Transverse colon (tissue), 4 donors: ENCODE data around the gene ERF. TPM values are rescaled to one million over a fixed set of nuclear protein-coding genes. Genes with fewer than 3 reads are reported as not detected.

Experiments
- DNase-seq: peaks from one replicate; pipeline ENCODE4 v3.0.0-alpha.2; 2019
- H3K27ac ChIP-seq, 4 donors: fragments of 200-600 bp; sonication (generic); 2 replicates each; pipeline ENCODE4 v1.5.1; 2016 to 2018; ENCODE audit warnings: inconsistent platforms in 4 of 4
- H3K27me3 ChIP-seq: fragments of 200-600 bp; sonication (generic); 2 replicates; pipeline ENCODE4 v1.5.1; 2017; ENCODE audit warnings: inconsistent platforms
- H3K36me3 ChIP-seq, 4 donors: fragments of 200-600 bp; sonication (generic); 2 replicates each; pipeline ENCODE4 v1.5.1; 2017 to 2019; ENCODE audit warnings: inconsistent platforms in 4 of 4
- H3K4me1 ChIP-seq, 4 donors: fragments of 200-600 bp; sonication (generic); 2 replicates each; pipeline ENCODE4 v1.5.1; 2017 to 2020; ENCODE audit warnings: inconsistent platforms in 4 of 4
- H3K4me3 ChIP-seq, 4 donors: fragments of 200-600 bp; sonication (generic); 1 replicate in 1 of 4; 2 replicates in 3 of 4; pipeline versions ENCODE4 v1.5.1 to v1.6.1; 2017 to 2019; ENCODE audit warnings: inconsistent platforms in 4 of 4
- H3K9me3 ChIP-seq, 2 donors: fragments of 200-600 bp; sonication (generic); 2 replicates each; pipeline ENCODE4 v1.5.1; 2017 to 2019; ENCODE audit warnings: inconsistent platforms in 2 of 2
- EP300 ChIP-seq: sonication (generic); formaldehyde crosslinking; IDR thresholded peaks from one replicate; pipeline ENCODE4 v1.6.1; 2017; ENCODE audit warnings: antibody characterized with exemption, low read depth
- POLR2A ChIP-seq: fragments of 450-650 bp; IDR thresholded peaks from one replicate; pipeline ENCODE4 v1.6.1; 2016; ENCODE audit warnings: antibody characterized with exemption, mild to moderate bottlenecking, moderate library complexity
- POLR2AphosphoS5 ChIP-seq, 3 donors: sonication (generic); formaldehyde crosslinking; IDR thresholded peaks; one replicate each; pipeline ENCODE4 v1.6.1; 2016; ENCODE audit warnings: antibody characterized with exemption in 3 of 3
- WGBS, 2 donors: methylation state at CpG; one replicate each; pipeline ENCODE4 v1.1.5; 2018; ENCODE audit warnings: low coverage in 1 of 2; 5-methylcytosine and 5-hydroxymethylcytosine counted together
- in situ Hi-C, 4 donors: fragments of 200-750 bp; cut with MboI; loops; one replicate each; pipeline versions ENCODE4 v1.15.0 to v1.15.1; 2017; ENCODE audit warnings: low sequenced_read_pairs in 3 of 4, low pct_ligation_motif_present in 1 of 4, low pct_unique_long_range_greater_than_20kb in 1 of 4
- intact Hi-C: fragments of 100-400 bp; cut with DNase I; formaldehyde crosslinking; loops from one replicate; pipeline ENCODE4 v1.15.1; 2023; ENCODE audit warnings: low total_unique reads
- total RNA-seq, 4 donors: library from RNA; depleted of rRNA; stranded (reverse); fragments of >200 nt; gene quantifications; one replicate each; pipeline ENCODE4 v1.1.0, GENCODE V29; 2016
- TF ChIP-seq, protein P1 (sequence below), 5 experiments: fragments of 200-600 bp in 3 of 5; fragments of 450-650 bp in 2 of 5; sonication (generic) in 3 of 5; IDR thresholded peaks; 1 replicate in 2 of 5; 2 replicates in 3 of 5; pipeline ENCODE4 v1.5.1; 2016 to 2017; ENCODE audit warnings: antibody characterized with exemption in 5 of 5, inconsistent platforms in 3 of 5, mild to moderate bottlenecking in 2 of 5, moderate library complexity in 1 of 5

The ERF gene
- total RNA-seq, 4 donors from 2014 or later, result 20.9 to 67.3 (median 30.5) TPM

DNA sequence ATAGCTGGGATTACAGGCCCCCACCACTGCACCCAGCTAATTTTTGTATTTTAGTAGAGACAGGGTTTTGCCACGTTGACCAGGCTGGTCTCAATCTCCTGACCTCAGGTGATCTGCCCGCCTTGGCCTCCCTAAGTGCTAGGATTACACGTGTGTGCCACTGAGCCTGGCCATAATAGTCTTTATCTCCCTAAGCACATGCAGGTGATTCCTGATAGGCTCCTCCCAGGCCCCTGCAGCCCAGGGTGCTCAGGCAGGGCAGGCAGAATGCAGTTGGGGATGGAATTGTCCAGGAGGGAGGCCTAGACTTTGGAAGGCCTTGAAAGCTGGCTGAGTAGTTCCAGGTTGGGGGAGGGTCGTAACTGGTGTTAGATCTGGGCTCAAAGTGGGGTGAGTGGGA lies 26.3 kb downstream of the ERF start:
- intact Hi-C loops, result no loop called here
- Histone ChIP-seq H3K9me3 (no peaks in the 10 kb centered on the region), H3K36me3 (peaks cover 0 to 39% (median 22%) of the 10 kb centered on the region in 4 donors), H3K27me3 (no peaks in the 10 kb centered on the region), H3K27ac (no peak overlapping the region), H3K4me3 (no peak overlapping the region), H3K4me1 (peaks cover 0 to 6% (median 0%) of the 10 kb centered on the region in 4 donors)
- DNase-seq, result no peak
- no peak for TF ChIP-seq POLR2AphosphoS5 (IDR thresholded peaks at IDR 0.05)
- TF ChIP-seq, protein P1, sequence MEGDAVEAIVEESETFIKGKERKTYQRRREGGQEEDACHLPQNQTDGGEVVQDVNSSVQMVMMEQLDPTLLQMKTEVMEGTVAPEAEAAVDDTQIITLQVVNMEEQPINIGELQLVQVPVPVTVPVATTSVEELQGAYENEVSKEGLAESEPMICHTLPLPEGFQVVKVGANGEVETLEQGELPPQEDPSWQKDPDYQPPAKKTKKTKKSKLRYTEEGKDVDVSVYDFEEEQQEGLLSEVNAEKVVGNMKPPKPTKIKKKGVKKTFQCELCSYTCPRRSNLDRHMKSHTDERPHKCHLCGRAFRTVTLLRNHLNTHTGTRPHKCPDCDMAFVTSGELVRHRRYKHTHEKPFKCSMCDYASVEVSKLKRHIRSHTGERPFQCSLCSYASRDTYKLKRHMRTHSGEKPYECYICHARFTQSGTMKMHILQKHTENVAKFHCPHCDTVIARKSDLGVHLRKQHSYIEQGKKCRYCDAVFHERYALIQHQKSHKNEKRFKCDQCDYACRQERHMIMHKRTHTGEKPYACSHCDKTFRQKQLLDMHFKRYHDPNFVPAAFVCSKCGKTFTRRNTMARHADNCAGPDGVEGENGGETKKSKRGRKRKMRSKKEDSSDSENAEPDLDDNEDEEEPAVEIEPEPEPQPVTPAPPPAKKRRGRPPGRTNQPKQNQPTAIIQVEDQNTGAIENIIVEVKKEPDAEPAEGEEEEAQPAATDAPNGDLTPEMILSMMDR (IDR thresholded peaks at IDR 0.05), result no peak
- no peak for TF ChIP-seq EP300
- no peak for TF ChIP-seq POLR2A
- 79% methylated on average over 4 of the region's 4 CpGs; no CpG with 5 or more reads in 1 of the 2 donors for WGBS, 2 donors
- in situ Hi-C loops, result no loop called here

DNA sequence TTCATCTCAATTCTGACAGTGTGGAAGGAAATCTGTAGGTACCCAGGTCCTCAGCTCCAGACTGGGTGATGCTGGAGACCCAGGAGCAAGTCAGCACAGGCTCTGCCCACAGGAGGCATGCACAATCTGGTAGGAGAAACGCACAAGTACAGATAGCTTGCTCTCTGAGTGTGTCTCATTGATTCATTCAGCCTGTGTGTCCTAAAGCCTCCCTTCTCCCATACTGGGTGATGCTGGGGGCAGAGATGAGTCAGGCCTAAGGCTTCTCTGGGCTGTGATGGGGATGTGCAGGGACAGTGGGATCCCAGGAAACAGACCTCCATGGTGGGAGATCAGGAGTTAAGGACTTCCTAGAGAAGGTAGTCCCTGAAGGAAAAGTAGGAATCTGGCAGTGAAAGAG lies 28.0 kb downstream of the ERF start:
- in situ Hi-C loops (no loop called here), intact Hi-C loops (no loop called here)
- H3K9me3 ChIP-seq, result no peaks in the 10 kb centered on the region
- WGBS, 2 donors, result 93 to 100% methylated on average over 1 of the region's 1 CpG
- H3K27ac ChIP-seq, result no peak overlapping the region
- no peaks in the 10 kb centered on the region for H3K27me3 ChIP-seq
- peaks cover 0 to 10% (median 2%) of the 10 kb centered on the region in 4 donors for H3K4me1 ChIP-seq
- TF ChIP-seq POLR2AphosphoS5 (IDR thresholded peaks at IDR 0.05) (no peak), POLR2A (no peak), EP300 (no peak)
- TF ChIP-seq, protein P1 (IDR thresholded peaks at IDR 0.05), result no peak
- H3K4me3 ChIP-seq, result no peak overlapping the region
- H3K36me3 ChIP-seq, result peaks cover 0 to 39% (median 20%) of the 10 kb centered on the region in 4 donors
- no peak for DNase-seq

DNA sequence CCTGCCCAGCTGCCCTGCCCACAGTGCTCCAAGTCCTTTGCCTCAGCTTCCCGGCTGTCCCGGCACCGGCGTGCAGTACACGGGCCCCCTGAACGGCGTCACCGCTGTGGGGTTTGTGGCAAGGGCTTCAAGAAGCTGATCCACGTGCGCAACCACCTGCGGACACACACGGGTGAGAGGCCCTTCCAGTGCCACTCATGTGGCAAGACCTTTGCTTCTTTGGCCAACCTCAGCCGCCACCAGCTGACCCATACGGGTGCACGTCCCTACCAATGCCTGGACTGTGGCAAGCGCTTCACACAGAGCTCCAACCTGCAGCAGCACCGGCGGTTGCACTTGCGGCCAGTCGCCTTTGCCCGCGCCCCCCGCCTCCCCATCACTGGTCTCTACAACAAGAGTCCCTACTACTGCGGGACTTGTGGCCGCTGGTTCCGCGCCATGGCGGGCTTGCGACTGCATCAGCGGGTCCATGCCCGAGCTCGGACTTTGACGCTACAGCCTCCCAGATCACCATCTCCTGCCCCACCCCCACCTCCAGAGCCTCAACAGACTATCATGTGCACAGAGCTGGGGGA lies 29.1 kb downstream of the ERF start:
- 96% methylated on average over 31 of the region's 33 CpGs; no CpG with 5 or more reads in 1 of the 2 donors for WGBS, 2 donors
- H3K36me3 ChIP-seq, result peaks cover 0 to 32% (median 17%) of the 10 kb centered on the region in 4 donors

GRCh38 chr19:42224940-42225717 lies 29.8 kb downstream of the ERF start:
- H3K4me3 ChIP-seq, result no peak overlapping the region
- TF ChIP-seq EP300 (no peak), POLR2A (no peak), POLR2AphosphoS5 (IDR thresholded peaks at IDR 0.05) (no peak)
- TF ChIP-seq, protein P1 (IDR thresholded peaks at IDR 0.05), result no peak
- WGBS, 2 donors, result 93 to 95% methylated on average over 3 to 37 of the region's 37 CpGs
- DNase-seq, result no peak
- in situ Hi-C loops (no loop called here), intact Hi-C loops (no loop called here)
- H3K27me3 ChIP-seq, result no peaks in the 10 kb centered on the region
- H3K4me1 ChIP-seq, result peaks cover 0 to 23% (median 15%) of the 10 kb centered on the region in 4 donors
- H3K27ac ChIP-seq, result no peak overlapping the region
- H3K36me3 ChIP-seq, result peaks cover 0 to 27% (median 15%) of the 10 kb centered on the region in 4 donors
- H3K9me3 ChIP-seq, result no peaks in the 10 kb centered on the region

More for the DNA sequence above, 29.1 kb downstream of the ERF start:
- intact Hi-C loops, result no loop called here
- TF ChIP-seq POLR2AphosphoS5 (IDR thresholded peaks at IDR 0.05), result no peak
- TF ChIP-seq EP300, result no peak
- TF ChIP-seq, protein P1 (IDR thresholded peaks at IDR 0.05), result no peak
- TF ChIP-seq POLR2A, result no peak
- no peaks in the 10 kb centered on the region for H3K9me3 ChIP-seq
- DNase-seq, result no peak
- H3K27ac ChIP-seq, result no peak overlapping the region
- in situ Hi-C loops, result no loop called here
- no peaks in the 10 kb centered on the region for H3K27me3 ChIP-seq
- peaks cover 0 to 21% (median 12%) of the 10 kb centered on the region in 4 donors for H3K4me1 ChIP-seq
- no peak overlapping the region for H3K4me3 ChIP-seq
